ENCODE measurements around the gene MGST2.
A peak's percentile ranks its signal among the peaks of the same experiment; 100 is the strongest.

MGST2 gene

GRCh38 chr4:139665690-139666529, at the start of gene MGST2:
MGST2 (plus strand) TSS chr4:139665819; CDS start chr4:139666020, 201 bp downstream.
- peak within 1 kb of the TSS; percentile 96 for H3K27ac ChIP-seq (ENCODE audit: low read depth, low read length)
- H3K36me3 ChIP-seq (ENCODE audit: control insufficient read depth in 5 of 5, insufficient read depth in 5 of 5, low read length in 5 of 5), result no peaks in the 10 kb centered on the region
- H3K9me3 ChIP-seq (ENCODE audit: control insufficient read depth in 5 of 5, low read length in 5 of 5), result no peaks in the 10 kb centered on the region
- peak within 1 kb of the TSS; percentile 69 to 95 (median 84) for H3K9ac ChIP-seq (ENCODE audit: low read length in 5 of 5)
- H3K27me3 ChIP-seq (ENCODE audit: control insufficient read depth in 5 of 5, insufficient read depth in 4 of 5, low read length in 5 of 5), result no peaks in the 10 kb centered on the region
- peak within 1 kb of the TSS; percentile 83 to 95 (median 94) for H3K4me3 ChIP-seq (ENCODE audit: low read depth in 1 of 5, low read length in 5 of 5)
- peaks cover 4 to 61% (median 30%) of the 10 kb centered on the region in 5 donors for H3K4me1 ChIP-seq (ENCODE audit: control insufficient read depth in 5 of 5, insufficient read depth in 5 of 5, low read length in 5 of 5)

GRCh38 chr4:139617702-139618490, 47.7 kb upstream of the MGST2 start:
- Histone ChIP-seq H3K27ac (ENCODE audit: low read depth, low read length) (no peak overlapping the region), H3K9ac (ENCODE audit: low read length in 5 of 5) (no peak overlapping the region), H3K4me3 (ENCODE audit: low read depth in 1 of 5, low read length in 5 of 5) (no peak overlapping the region), H3K9me3 (ENCODE audit: control insufficient read depth in 5 of 5, low read length in 5 of 5) (no peaks in the 10 kb centered on the region), H3K36me3 (ENCODE audit: control insufficient read depth in 5 of 5, insufficient read depth in 5 of 5, low read length in 5 of 5) (no peaks in the 10 kb centered on the region), H3K4me1 (ENCODE audit: control insufficient read depth in 5 of 5, insufficient read depth in 5 of 5, low read length in 5 of 5) (no peaks in the 10 kb centered on the region), H3K27me3 (ENCODE audit: control insufficient read depth in 5 of 5, insufficient read depth in 4 of 5, low read length in 5 of 5) (peaks cover 0 to under 1% (median 0%) of the 10 kb centered on the region in 5 donors)

GRCh38 chr4:139619644-139620043, 46.0 kb upstream of the MGST2 start:
- no peak overlapping the region for H3K27ac ChIP-seq (ENCODE audit: low read depth, low read length)
- H3K4me1 ChIP-seq (ENCODE audit: control insufficient read depth in 5 of 5, insufficient read depth in 5 of 5, low read length in 5 of 5), result no peaks in the 10 kb centered on the region
- no peaks in the 10 kb centered on the region for H3K36me3 ChIP-seq (ENCODE audit: control insufficient read depth in 5 of 5, insufficient read depth in 5 of 5, low read length in 5 of 5)
- H3K9me3 ChIP-seq (ENCODE audit: control insufficient read depth in 5 of 5, low read length in 5 of 5), result no peaks in the 10 kb centered on the region
- no peak overlapping the region for H3K9ac ChIP-seq (ENCODE audit: low read length in 5 of 5)
- H3K4me3 ChIP-seq (ENCODE audit: low read depth in 1 of 5, low read length in 5 of 5), result no peak overlapping the region
- H3K27me3 ChIP-seq (ENCODE audit: control insufficient read depth in 5 of 5, insufficient read depth in 4 of 5, low read length in 5 of 5), result peaks cover 0 to 2% (median 0%) of the 10 kb centered on the region in 5 donors

GRCh38 chr4:139622901-139623381, 42.7 kb upstream of the MGST2 start:
- Histone ChIP-seq H3K4me1 (ENCODE audit: control insufficient read depth in 5 of 5, insufficient read depth in 5 of 5, low read length in 5 of 5) (no peaks in the 10 kb centered on the region), H3K9ac (ENCODE audit: low read length in 5 of 5) (no peak overlapping the region), H3K36me3 (ENCODE audit: control insufficient read depth in 5 of 5, insufficient read depth in 5 of 5, low read length in 5 of 5) (no peaks in the 10 kb centered on the region), H3K27ac (ENCODE audit: low read depth, low read length) (no peak overlapping the region), H3K9me3 (ENCODE audit: control insufficient read depth in 5 of 5, low read length in 5 of 5) (no peaks in the 10 kb centered on the region), H3K27me3 (ENCODE audit: control insufficient read depth in 5 of 5, insufficient read depth in 4 of 5, low read length in 5 of 5) (peaks cover 0 to 2% (median 0%) of the 10 kb centered on the region in 5 donors), H3K4me3 (ENCODE audit: low read depth in 1 of 5, low read length in 5 of 5) (no peak overlapping the region)

- H3K4me3 ChIP-seq (ENCODE audit: low read depth in 1 of 5, low read length in 5 of 5), result no peak overlapping the region
- peaks cover 0 to 2% (median 0%) of the 10 kb centered on the region in 5 donors for H3K4me1 ChIP-seq (ENCODE audit: control insufficient read depth in 5 of 5, insufficient read depth in 5 of 5, low read length in 5 of 5)
- H3K9me3 ChIP-seq (ENCODE audit: control insufficient read depth in 5 of 5, low read length in 5 of 5), result no peaks in the 10 kb centered on the region
- no peak overlapping the region for H3K27ac ChIP-seq (ENCODE audit: low read depth, low read length)
- no peaks in the 10 kb centered on the region for H3K36me3 ChIP-seq (ENCODE audit: control insufficient read depth in 5 of 5, insufficient read depth in 5 of 5, low read length in 5 of 5)
- no peak overlapping the region for H3K9ac ChIP-seq (ENCODE audit: low read length in 5 of 5)
- H3K27me3 ChIP-seq (ENCODE audit: control insufficient read depth in 5 of 5, insufficient read depth in 4 of 5, low read length in 5 of 5), result peaks cover 0 to 2% (median 0%) of the 10 kb centered on the region in 5 donors
These were observed 41.1 kb upstream of the MGST2 start for GRCh38 chr4:139624441-139625092.

GRCh38 chr4:139625093-139625455, 40.5 kb upstream of the MGST2 start:
- H3K9ac ChIP-seq (ENCODE audit: low read length in 5 of 5), result no peak overlapping the region
- no peak overlapping the region for H3K27ac ChIP-seq (ENCODE audit: low read depth, low read length)
- H3K4me3 ChIP-seq (ENCODE audit: low read depth in 1 of 5, low read length in 5 of 5), result no peak overlapping the region
- peaks cover 0 to 5% (median 0%) of the 10 kb centered on the region in 5 donors for H3K4me1 ChIP-seq (ENCODE audit: control insufficient read depth in 5 of 5, insufficient read depth in 5 of 5, low read length in 5 of 5)
- no peaks in the 10 kb centered on the region for H3K36me3 ChIP-seq (ENCODE audit: control insufficient read depth in 5 of 5, insufficient read depth in 5 of 5, low read length in 5 of 5)
- no peaks in the 10 kb centered on the region for H3K9me3 ChIP-seq (ENCODE audit: control insufficient read depth in 5 of 5, low read length in 5 of 5)
- H3K27me3 ChIP-seq (ENCODE audit: control insufficient read depth in 5 of 5, insufficient read depth in 4 of 5, low read length in 5 of 5), result peaks cover 0 to 2% (median 0%) of the 10 kb centered on the region in 5 donors

- no peak overlapping the region for H3K27ac ChIP-seq (ENCODE audit: low read depth, low read length)
- peaks cover 0 to 5% (median 0%) of the 10 kb centered on the region in 5 donors for H3K4me1 ChIP-seq (ENCODE audit: control insufficient read depth in 5 of 5, insufficient read depth in 5 of 5, low read length in 5 of 5)
- H3K27me3 ChIP-seq (ENCODE audit: control insufficient read depth in 5 of 5, insufficient read depth in 4 of 5, low read length in 5 of 5), result peaks cover 0 to 2% (median 0%) of the 10 kb centered on the region in 5 donors
- H3K9ac ChIP-seq (ENCODE audit: low read length in 5 of 5), result no peak overlapping the region
- no peaks in the 10 kb centered on the region for H3K36me3 ChIP-seq (ENCODE audit: control insufficient read depth in 5 of 5, insufficient read depth in 5 of 5, low read length in 5 of 5)
- no peaks in the 10 kb centered on the region for H3K9me3 ChIP-seq (ENCODE audit: control insufficient read depth in 5 of 5, low read length in 5 of 5)
- no peak overlapping the region for H3K4me3 ChIP-seq (ENCODE audit: low read depth in 1 of 5, low read length in 5 of 5)
These were observed 40.1 kb upstream of the MGST2 start for GRCh38 chr4:139625482-139625881.

- Histone ChIP-seq H3K27me3 (ENCODE audit: control insufficient read depth in 5 of 5, insufficient read depth in 4 of 5, low read length in 5 of 5) (no peaks in the 10 kb centered on the region), H3K4me1 (ENCODE audit: control insufficient read depth in 5 of 5, insufficient read depth in 5 of 5, low read length in 5 of 5) (peaks cover 0 to 10% (median 3%) of the 10 kb centered on the region in 5 donors), H3K36me3 (ENCODE audit: control insufficient read depth in 5 of 5, insufficient read depth in 5 of 5, low read length in 5 of 5) (no peaks in the 10 kb centered on the region), H3K27ac (ENCODE audit: low read depth, low read length) (no peak overlapping the region), H3K9me3 (ENCODE audit: control insufficient read depth in 5 of 5, low read length in 5 of 5) (no peaks in the 10 kb centered on the region), H3K4me3 (ENCODE audit: low read depth in 1 of 5, low read length in 5 of 5) (no peak overlapping the region), H3K9ac (ENCODE audit: low read length in 5 of 5) (no peak overlapping the region)
These were observed 37.2 kb upstream of the MGST2 start for GRCh38 chr4:139628184-139629012.

GRCh38 chr4:139629436-139630125, 36.0 kb upstream of the MGST2 start:
- H3K4me1 ChIP-seq (ENCODE audit: control insufficient read depth in 5 of 5, insufficient read depth in 5 of 5, low read length in 5 of 5), result peaks cover 0 to 12% (median 7%) of the 10 kb centered on the region in 5 donors
- no peaks in the 10 kb centered on the region for H3K36me3 ChIP-seq (ENCODE audit: control insufficient read depth in 5 of 5, insufficient read depth in 5 of 5, low read length in 5 of 5)
- H3K27me3 ChIP-seq (ENCODE audit: control insufficient read depth in 5 of 5, insufficient read depth in 4 of 5, low read length in 5 of 5), result no peaks in the 10 kb centered on the region
- no peak overlapping the region for H3K27ac ChIP-seq (ENCODE audit: low read depth, low read length)
- no peak overlapping the region for H3K9ac ChIP-seq (ENCODE audit: low read length in 5 of 5)
- H3K9me3 ChIP-seq (ENCODE audit: control insufficient read depth in 5 of 5, low read length in 5 of 5), result no peaks in the 10 kb centered on the region
- no peak overlapping the region for H3K4me3 ChIP-seq (ENCODE audit: low read depth in 1 of 5, low read length in 5 of 5)

Data from subcutaneous abdominal adipose tissue (tissue), 5 donors.